NCI-H524 (cell line): Measurements from ENCODE around the gene ATP8A1.

Experiments
- DNase-seq, 2 experiments: peaks; one replicate each; lab custom pipeline; 2025; lab: John Stamatoyannopoulos, UW

ATP8A1 gene

GRCh38 chr4:42626629-42627146 lies 30.2 kb downstream of the ATP8A1 start:
- DNase-seq, result no peak

- no peak for DNase-seq
Measured at GRCh38 chr4:42625329-42625728, 31.6 kb downstream of the ATP8A1 start.

GRCh38 chr4:42624551-42624950 lies 32.4 kb downstream of the ATP8A1 start:
- no peak for DNase-seq

GRCh38 chr4:42618023-42618422 lies 38.9 kb downstream of the ATP8A1 start:
- no peak for DNase-seq

GRCh38 chr4:42617030-42617429 lies 39.9 kb downstream of the ATP8A1 start:
- DNase-seq, result no peak

GRCh38 chr4:42616572-42616971 lies 40.3 kb downstream of the ATP8A1 start:
- no peak for DNase-seq

GRCh38 chr4:42615131-42615763 lies 41.7 kb downstream of the ATP8A1 start:
- no peak for DNase-seq

GRCh38 chr4:42612898-42613297 lies 44.0 kb downstream of the ATP8A1 start:
- DNase-seq, result no peak

- DNase-seq, result no peak
Measured at GRCh38 chr4:42610941-42611340, 46.0 kb downstream of the ATP8A1 start.

- no peak for DNase-seq
Measured at GRCh38 chr4:42609051-42609450, 47.9 kb downstream of the ATP8A1 start.

- no peak for DNase-seq
Measured at GRCh38 chr4:42608551-42608950, 48.4 kb downstream of the ATP8A1 start.

- DNase-seq, result no peak
Measured at GRCh38 chr4:42607011-42607726, 49.7 kb downstream of the ATP8A1 start.

- peak in 1 of 2 experiments; percentile 60 for DNase-seq
Measured at GRCh38 chr4:42605264-42605663, 51.6 kb downstream of the ATP8A1 start.

GRCh38 chr4:42603862-42604261 lies 53.0 kb downstream of the ATP8A1 start:
- no peak for DNase-seq

- DNase-seq, result no peak
Measured at GRCh38 chr4:42600578-42600977, 56.3 kb downstream of the ATP8A1 start.

GRCh38 chr4:42596918-42597317 lies 60.0 kb downstream of the ATP8A1 start:
- DNase-seq, result no peak

- DNase-seq, result no peak
Measured at GRCh38 chr4:42594888-42595287, 62.0 kb downstream of the ATP8A1 start.

GRCh38 chr4:42588909-42589308 lies 68.0 kb downstream of the ATP8A1 start:
- peak in 1 of 2 experiments; percentile 38 for DNase-seq

- DNase-seq, result no peak
Measured at GRCh38 chr4:42586775-42587174, 70.1 kb downstream of the ATP8A1 start.

- DNase-seq, result no peak
Measured at GRCh38 chr4:42579903-42580302, 77.0 kb downstream of the ATP8A1 start.

GRCh38 chr4:42578187-42578586 lies 78.7 kb downstream of the ATP8A1 start:
- no peak for DNase-seq

GRCh38 chr4:42574870-42575430 lies 82.0 kb downstream of the ATP8A1 start:
- DNase-seq, result no peak

GRCh38 chr4:42573249-42573648 lies 83.7 kb downstream of the ATP8A1 start:
- no peak for DNase-seq
